GM12878 (cell line): Measurements from ENCODE around the gene TRIM16. TPM values are rescaled to one million over a fixed set of nuclear protein-coding genes. Genes with fewer than 3 reads are reported as not detected.
"Not testable (repeated sequence)": the region's sequence is repeated elsewhere in the genome, so short reads cannot be mapped to it uniquely, and the experiment has no call there.

Experiments
- ATAC-seq: fragments of 200-7000 bp; cut with Tn5 transposase; 3 replicates; pipeline ENCODE4 v1.9.1; 2020; ENCODE audit warnings: mild to moderate bottlenecking, moderate library complexity
- BruUV-seq: library from RNA; stranded (reverse); fragments of 400-500 nt; replicated peaks from 2 replicates; lab custom pipeline; 2021; lab: Mats Ljungman, UMichigan
- CTCF ChIA-PET: fragments of 300-600 bp; sonication (Branson Sonifier 250); formaldehyde crosslinking; extraction: SDS; loops from one replicate; lab custom pipeline; 2021; ENCODE audit warnings: inconsistent platforms; lab: Yijun Ruan, JAX
- POLR2A ChIA-PET: fragments of 350-600 bp; formaldehyde crosslinking; extraction: SDS; loops from one replicate; lab custom pipeline; 2021; ENCODE audit warnings: inconsistent platforms; lab: Charles Lee
- RAD21 ChIA-PET: fragments of 300-600 bp; sonication (Branson Sonifier 250); formaldehyde crosslinking; loops from one replicate; lab custom pipeline; 2023; ENCODE audit warnings: antibody characterized with exemption; ENCODE audit not compliant: unreplicated experiment; lab: Charles Lee
- SMC1A ChIA-PET: fragments of 300-600 bp; sonication (Branson Sonifier 250); formaldehyde crosslinking; loops from one replicate; lab custom pipeline; 2023; ENCODE audit not compliant: unreplicated experiment, uncharacterized antibody; lab: Charles Lee
- DNase-seq: peaks from one replicate; pipeline ENCODE4 v3.0.0-alpha.2; 2011; ENCODE audit warnings: low read depth, low spot score
- FAIRE-seq: peaks from 3 replicates; lab custom pipeline; 2011; peaks lifted over from hg19 to GRCh38; lab: Jason Lieb, UNC
- H2AFZ ChIP-seq: 2 replicates; pipeline ENCODE4 v1.6.0; 2011; ENCODE audit warnings: low read depth, low read length, control low read depth; ENCODE audit not compliant: control insufficient read depth
- H3K27ac ChIP-seq: 2 replicates; pipeline ENCODE4 v1.5.1; 2011; ENCODE audit warnings: control low read depth; ENCODE audit not compliant: control insufficient read depth, insufficient read depth
- H3K27me3 ChIP-seq, 2 experiments: replicated peaks in 1 of 2; 2 replicates each; pipeline versions ENCODE4 v1.6.0 to v1.6.1; 2011; ENCODE audit warnings: low read length in 1 of 2; ENCODE audit not compliant: control insufficient read depth in 2 of 2, insufficient read depth in 2 of 2
- H3K36me3 ChIP-seq, 2 experiments: 2 replicates each; pipeline ENCODE4 v1.5.1; 2011; ENCODE audit warnings: low read length in 1 of 2; ENCODE audit not compliant: control insufficient read depth in 2 of 2, insufficient read depth in 2 of 2
- H3K4me1 ChIP-seq: 2 replicates; pipeline ENCODE4 v1.6.1; 2011; ENCODE audit warnings: mild to moderate bottlenecking, low read length, moderate library complexity, mixed read lengths; ENCODE audit not compliant: control insufficient read depth, insufficient read depth
- H3K4me2 ChIP-seq: 2 replicates; pipeline ENCODE4 v1.6.0; 2011; ENCODE audit warnings: control low read depth; ENCODE audit not compliant: control insufficient read depth, insufficient read depth
- H3K4me3 ChIP-seq: fragments of 200-600 bp; sonication (generic); 2 replicates; pipeline ENCODE4 v1.5.1; 2016
- H3K79me2 ChIP-seq: 2 replicates; pipeline ENCODE4 v1.6.0; 2011; ENCODE audit warnings: low read length; ENCODE audit not compliant: control insufficient read depth, insufficient read depth
- H3K9ac ChIP-seq: 2 replicates; pipeline ENCODE4 v1.8.0; 2011; ENCODE audit warnings: low read length, control low read depth, mixed read lengths; ENCODE audit not compliant: control insufficient read depth, insufficient read depth
- H3K9me3 ChIP-seq: replicated peaks from 3 replicates; pipeline ENCODE4 v1.5.1; 2011; ENCODE audit warnings: mild to moderate bottlenecking, low read length; ENCODE audit not compliant: control insufficient read depth, insufficient read depth
- H4K20me1 ChIP-seq: 2 replicates; pipeline ENCODE4 v1.6.0; 2011; ENCODE audit not compliant: control insufficient read depth, insufficient read depth
- WGBS: methylation state at CpG from one replicate; pipeline ENCODE4 v1.1.6; 2016; ENCODE audit warnings: low lambda C conversion rate; ENCODE audit not compliant: insufficient replicate concordance, insufficient coverage; ENCODE audit errors: missing lambda C conversion rate; 5-methylcytosine and 5-hydroxymethylcytosine counted together
- in situ Hi-C: fragments of 300-500 bp; cut with MboI; formaldehyde crosslinking; loops from 9 replicates; pipeline ENCODE4 v1.14.3; 2018; ENCODE audit warnings: mixed read lengths
- intact Hi-C: fragments of 100-400 bp; cut with micrococcal nuclease; formaldehyde crosslinking; loops from one replicate; pipeline ENCODE4 v1.14.2; 2022; ENCODE audit not compliant: unreplicated experiment
- polyA plus RNA-seq, 11 experiments: library from polyadenylated mRNA; depleted of rRNA in 4 of 11; unstranded in 6 of 11; stranded (reverse) in 5 of 11; fragments of >200 nt; fragmentation: Nextera tagmentation in 4 of 11; fragmentation: Illumina TruSeq in 1 of 11; extraction: Ambion mirVana in 4 of 11; extraction: Trizol in 1 of 11; gene quantifications; 1 replicate in 1 of 11; 2 replicates in 10 of 11; pipeline versions ENCODE4 v1.2.1 to v1.2.3, GENCODE V29; 2011 to 2016; ENCODE audit warnings: inconsistent platforms in 2 of 11, missing spikeins in 2 of 11, low read depth in 1 of 11
- total RNA-seq, 4 experiments: library from RNA; depleted of rRNA in 3 of 4; stranded (reverse); fragments of >200 nt in 3 of 4; fragmentation: Illumina TruSeq in 1 of 4; extraction: Trizol in 1 of 4; gene quantifications; 2 replicates each; pipeline versions ENCODE4 v1.2.1 to v1.2.3, GENCODE V29; 2013 to 2021

The TRIM16 gene
- total and polyA plus RNA-seq, 10 of the 15 experiments (the other 5 are each of a cell fraction or from before 2014, with no cell fraction given): 2.6 to 11.9 (median 9.9) TPM

DNA sequence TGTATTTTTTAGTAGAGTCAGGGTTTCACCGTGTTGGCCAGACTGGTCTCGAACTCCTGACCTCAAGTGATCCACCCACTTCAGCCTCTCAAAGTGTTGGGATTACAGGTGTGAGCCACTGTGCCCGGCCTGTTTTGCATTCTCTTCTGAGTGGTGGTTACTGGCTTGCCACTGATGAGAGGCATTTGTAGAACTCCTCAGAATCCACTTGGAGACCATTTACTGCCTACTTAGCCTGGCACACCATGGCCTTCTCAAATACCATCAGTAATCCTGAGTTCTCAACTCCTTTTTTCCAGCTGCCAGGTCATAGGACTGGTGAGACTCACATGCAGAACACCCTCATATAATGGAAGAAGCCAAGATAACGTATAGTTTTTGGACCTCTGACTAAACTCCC is 42.1 kb downstream of the TRIM16 start:
- H3K27ac ChIP-seq, H3K4me3 ChIP-seq, DNase-seq, H2AFZ ChIP-seq, CTCF ChIA-PET, H4K20me1 ChIP-seq, H3K79me2 ChIP-seq, in situ Hi-C loops, H3K4me1 ChIP-seq, intact Hi-C loops, H3K9ac ChIP-seq, ATAC-seq, H3K4me2 ChIP-seq, H3K36me3 ChIP-seq, RAD21 ChIA-PET, SMC1A ChIA-PET, FAIRE-seq, H3K9me3 ChIP-seq, POLR2A ChIA-PET, H3K27me3 ChIP-seq, BruUV-seq: not testable (repeated sequence)
- no CpG with 5 or more reads among the region's 4 CpGs for WGBS

DNA sequence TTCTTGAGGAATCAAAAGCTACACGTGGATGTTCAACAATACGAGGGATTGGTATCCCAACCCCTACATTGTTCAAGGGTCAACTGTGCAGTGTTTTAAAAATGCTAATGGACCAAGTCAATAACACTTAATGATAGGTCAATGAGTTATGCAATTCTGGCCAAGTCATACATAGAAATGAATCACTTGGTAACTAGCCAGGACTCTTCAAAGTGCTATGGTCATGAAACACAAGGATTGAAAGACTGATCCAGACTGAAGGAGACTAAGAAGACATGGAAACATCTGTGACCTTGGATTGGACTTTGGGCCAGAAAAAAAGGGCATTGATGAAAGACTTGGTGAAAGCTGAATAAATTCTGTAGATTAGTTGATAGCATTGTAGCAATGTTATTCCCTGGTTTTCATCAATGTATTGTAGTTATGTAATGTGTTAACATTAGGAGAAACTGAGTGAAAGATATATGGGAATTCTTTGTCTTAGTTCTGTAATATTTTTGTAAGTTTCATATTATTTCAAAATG is 53.1 kb downstream of the TRIM16 start:
- CTCF ChIA-PET, BruUV-seq, H4K20me1 ChIP-seq, H3K79me2 ChIP-seq, H3K4me1 ChIP-seq, H2AFZ ChIP-seq, H3K36me3 ChIP-seq, H3K4me3 ChIP-seq, DNase-seq, H3K9me3 ChIP-seq, H3K4me2 ChIP-seq, ATAC-seq, RAD21 ChIA-PET, H3K9ac ChIP-seq, H3K27ac ChIP-seq, SMC1A ChIA-PET, FAIRE-seq, POLR2A ChIA-PET, H3K27me3 ChIP-seq, intact Hi-C loops, in situ Hi-C loops: not testable (repeated sequence)
- 77% methylated on average over 2 of the region's 2 CpGs for WGBS

DNA sequence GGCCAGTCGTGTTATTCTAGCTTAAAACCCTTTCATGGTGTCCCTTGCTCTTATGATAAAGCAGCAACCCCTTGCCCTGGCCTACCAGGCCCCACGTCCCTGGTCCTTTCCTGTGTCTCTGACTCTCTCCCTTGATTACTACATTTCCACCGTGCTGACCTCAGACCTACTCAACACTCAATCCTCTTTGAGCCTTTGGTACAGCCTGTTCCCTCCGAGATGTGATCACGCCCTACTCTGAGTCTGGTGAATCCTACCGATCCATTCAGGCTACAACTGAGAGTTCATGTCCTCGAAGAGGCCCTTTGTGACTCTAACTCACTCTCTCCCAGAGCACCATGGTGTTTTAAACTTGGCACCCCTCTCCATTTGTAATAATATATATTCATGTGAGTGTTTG is 54.1 kb downstream of the TRIM16 start:
- H2AFZ ChIP-seq, FAIRE-seq, H4K20me1 ChIP-seq, H3K9me3 ChIP-seq, H3K4me1 ChIP-seq, H3K27me3 ChIP-seq, H3K4me2 ChIP-seq, H3K27ac ChIP-seq, intact Hi-C loops, H3K4me3 ChIP-seq, H3K9ac ChIP-seq, RAD21 ChIA-PET, ATAC-seq, DNase-seq, SMC1A ChIA-PET, BruUV-seq, POLR2A ChIA-PET, H3K36me3 ChIP-seq, CTCF ChIA-PET, H3K79me2 ChIP-seq, in situ Hi-C loops: not testable (repeated sequence)
- WGBS: 97% methylated on average over 6 of the region's 7 CpGs

DNA sequence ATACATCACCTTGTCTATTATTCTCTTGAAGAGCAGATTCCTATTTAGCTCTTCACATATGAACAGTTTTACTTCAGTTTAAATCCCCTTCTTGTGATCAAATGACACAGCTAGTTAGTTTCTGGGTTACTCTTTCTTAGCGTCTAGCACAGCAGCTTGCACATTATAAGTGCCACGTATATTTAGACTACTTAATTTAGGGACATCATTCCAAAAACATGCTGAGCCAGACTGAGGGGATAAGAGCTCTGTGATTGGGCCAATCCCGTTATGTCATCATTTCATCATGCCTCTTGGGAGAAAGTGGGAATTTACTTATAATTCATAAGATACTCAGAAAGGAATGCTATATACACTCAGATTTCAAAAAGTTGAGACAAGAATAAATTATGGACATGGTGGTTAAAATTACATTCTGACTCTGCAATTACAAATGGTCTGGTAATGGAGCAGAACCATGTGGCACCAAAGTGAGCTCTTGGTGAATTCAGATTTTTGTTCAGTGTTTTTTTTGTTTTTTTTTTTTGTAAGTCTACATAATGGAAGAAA is 60.4 kb downstream of the TRIM16 start:
- WGBS: 57% methylated on average over 3 of the region's 3 CpGs
- not testable (repeated sequence) for FAIRE-seq

More for the DNA sequence above, 60.4 kb downstream of the TRIM16 start:
- H2AFZ ChIP-seq, H3K27ac ChIP-seq, H3K4me2 ChIP-seq, H3K4me3 ChIP-seq, BruUV-seq, ATAC-seq, H4K20me1 ChIP-seq, DNase-seq, RAD21 ChIA-PET, in situ Hi-C loops, CTCF ChIA-PET, H3K9me3 ChIP-seq, POLR2A ChIA-PET, H3K36me3 ChIP-seq, H3K27me3 ChIP-seq, SMC1A ChIA-PET, intact Hi-C loops, H3K9ac ChIP-seq, H3K4me1 ChIP-seq, H3K79me2 ChIP-seq: not testable (repeated sequence)
